8988T (cell line): ENCODE measurements around the gene COMMD8.

Experiments used
- DNase-seq: peaks from one replicate; pipeline ENCODE4 v3.0.0; 2011

Gene COMMD8

DNA sequence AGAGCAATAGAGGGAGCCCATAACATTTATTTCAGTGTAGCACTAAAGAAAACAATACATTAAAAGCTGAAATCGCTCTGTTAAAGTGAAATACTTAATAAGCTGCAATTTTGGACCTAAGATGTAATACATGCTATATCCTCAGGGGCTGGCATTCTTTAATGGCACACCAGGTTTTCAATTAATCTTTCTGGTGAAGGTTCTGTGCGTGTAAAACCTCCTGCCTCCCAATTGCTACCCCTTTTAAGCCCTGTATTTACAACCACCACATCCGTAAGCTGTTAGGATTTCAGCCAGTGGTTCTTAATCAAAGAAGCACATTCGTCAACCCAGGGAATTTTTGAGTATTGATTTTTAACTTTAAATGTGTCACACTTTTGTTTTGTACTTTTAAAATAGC is 7.6 kb upstream of the COMMD8 start:
- DNase-seq = no peak

DNA sequence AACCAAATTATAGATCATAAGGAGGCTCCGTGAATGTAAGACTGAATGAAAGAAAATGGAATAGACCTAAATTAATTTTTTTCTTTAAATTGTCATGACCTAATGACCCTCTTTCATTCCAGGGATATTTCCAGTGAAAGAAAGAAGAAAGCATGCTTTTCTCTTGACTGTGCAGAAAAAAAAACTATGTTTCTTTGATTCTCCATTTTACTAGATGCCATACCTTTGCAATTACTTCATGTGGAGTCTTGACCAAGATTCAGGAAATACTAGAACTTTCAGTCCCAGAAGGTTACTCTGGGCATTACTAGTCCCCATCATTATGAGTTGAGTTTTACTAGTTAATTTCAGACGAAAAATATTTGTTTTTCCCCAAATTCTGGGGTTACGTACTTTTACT is 6.4 kb upstream of the COMMD8 start:
- DNase-seq = no peak

DNA sequence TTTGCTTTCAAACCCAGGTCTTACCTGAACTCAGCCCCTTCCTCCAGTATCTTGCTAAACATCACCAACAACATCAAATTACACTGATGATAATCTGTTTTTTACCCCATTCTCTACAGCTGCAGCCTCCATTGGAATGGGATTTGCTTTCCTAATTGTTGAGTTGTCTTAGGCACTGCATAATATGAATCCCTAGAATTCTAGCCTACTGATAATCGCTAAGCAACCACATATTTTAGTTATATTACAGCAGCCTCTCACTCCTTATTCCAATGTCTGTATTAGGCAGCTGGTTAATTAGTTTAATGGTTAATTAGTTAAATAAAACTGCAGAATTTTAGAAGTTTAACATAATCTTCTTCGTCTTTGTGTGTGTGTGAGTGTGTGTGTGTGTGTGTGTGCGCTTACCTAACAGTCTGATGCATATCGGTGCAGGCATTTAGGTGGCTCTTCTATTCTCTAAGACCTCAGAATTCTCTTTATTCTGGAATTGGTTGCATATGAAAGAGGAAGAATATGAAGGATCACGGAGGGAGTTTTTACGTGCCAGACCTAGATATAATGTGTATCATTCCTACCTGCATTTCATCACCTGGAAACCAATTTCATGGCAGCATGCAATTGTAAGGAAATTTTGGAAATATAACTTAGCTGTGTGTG is 5.3 kb upstream of the COMMD8 start:
- no peak for DNase-seq

DNA sequence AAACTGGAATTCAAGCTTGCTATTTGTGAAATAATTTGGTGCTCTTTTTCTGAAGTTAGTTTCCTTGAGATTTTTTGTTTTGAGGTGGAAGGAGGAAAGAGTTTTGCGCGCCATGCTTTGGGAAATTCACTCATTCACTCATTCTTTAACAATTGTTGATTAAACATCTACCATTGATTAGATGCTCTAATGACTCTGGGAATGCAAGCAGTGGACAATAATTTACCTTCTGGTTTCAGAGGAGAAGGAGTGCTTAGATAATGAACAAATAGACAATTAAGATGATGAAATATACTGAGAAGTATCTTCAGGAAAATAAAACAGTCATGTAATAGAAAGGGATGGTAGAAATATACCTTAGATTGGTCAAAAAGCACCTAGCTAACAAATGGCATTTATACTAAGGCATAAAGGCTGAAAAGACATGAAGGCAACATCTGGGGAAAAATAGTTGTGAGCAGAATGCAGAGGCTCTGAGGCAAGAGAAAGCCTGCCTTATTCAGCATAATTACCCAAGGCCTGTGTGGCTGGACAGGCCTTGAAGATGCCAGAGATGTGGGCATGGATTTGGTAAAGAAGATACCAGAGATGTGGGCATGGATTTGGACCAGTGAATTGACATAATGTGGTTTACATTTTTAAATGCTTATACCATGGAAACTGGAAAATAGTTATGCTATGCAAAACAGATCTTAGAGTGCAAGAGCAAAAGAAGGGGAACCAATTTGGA is 2.7 kb upstream of the COMMD8 start:
- no peak for DNase-seq

DNA sequence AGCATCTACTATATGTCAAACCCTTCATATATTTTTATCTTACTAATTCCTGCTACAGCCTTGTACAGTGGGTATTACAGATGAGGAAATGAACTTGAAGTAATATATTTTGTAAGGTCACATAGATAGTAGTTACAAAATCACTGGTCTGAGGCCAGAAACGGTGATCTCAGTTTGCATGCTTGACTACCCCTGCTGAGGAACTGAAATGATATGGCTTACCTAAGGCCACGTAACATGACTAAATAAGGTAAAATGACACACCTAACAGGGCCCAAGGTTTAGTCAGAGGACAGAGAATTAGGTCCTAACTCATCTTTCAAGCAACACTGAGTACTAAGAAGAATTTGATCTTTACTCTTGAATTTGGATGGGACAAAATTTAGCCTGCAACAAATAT is 1.5 kb upstream of the COMMD8 start:
- no peak for DNase-seq

DNA sequence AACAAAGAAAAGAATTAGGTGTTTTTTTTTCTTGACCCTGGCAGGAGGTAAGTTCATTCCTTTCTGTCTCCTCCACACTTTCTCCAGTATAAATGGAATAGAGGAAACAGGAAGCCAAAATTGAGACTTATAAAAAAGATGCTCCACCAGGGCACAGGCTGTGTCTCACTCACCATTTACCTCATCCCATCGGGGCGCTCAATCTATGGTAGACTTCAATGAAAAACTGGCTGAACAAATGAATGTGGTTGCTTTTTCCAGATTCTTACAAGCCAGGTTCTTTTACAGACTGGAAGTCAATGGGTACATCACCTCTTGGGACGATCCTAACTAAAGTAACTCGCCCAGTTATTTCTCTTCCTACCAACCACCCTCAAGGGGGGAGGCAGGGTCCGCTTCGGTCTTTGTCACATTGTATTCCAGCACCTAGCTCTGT is 685 bp downstream of the COMMD8 start:
- no peak for DNase-seq

DNA sequence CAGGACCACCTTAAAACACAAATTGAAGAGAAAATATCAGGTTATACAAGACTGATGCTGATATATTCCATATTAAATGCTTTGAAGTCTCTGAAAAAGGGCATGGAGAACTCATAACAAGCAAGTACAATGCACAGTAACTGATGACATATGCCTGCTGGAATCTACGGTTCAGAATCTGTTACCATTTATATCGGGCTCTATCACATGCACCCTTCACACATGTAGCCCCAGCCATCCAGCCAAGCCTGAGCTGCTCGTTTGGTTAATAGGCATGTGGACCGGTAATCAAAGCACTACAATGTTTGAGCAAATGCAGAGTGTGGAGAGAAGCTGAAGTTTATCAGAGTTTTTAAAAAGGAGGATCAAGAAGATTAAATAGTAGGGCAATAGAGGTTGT is 11.8 kb downstream of the COMMD8 start:
- DNase-seq = no peak

DNA sequence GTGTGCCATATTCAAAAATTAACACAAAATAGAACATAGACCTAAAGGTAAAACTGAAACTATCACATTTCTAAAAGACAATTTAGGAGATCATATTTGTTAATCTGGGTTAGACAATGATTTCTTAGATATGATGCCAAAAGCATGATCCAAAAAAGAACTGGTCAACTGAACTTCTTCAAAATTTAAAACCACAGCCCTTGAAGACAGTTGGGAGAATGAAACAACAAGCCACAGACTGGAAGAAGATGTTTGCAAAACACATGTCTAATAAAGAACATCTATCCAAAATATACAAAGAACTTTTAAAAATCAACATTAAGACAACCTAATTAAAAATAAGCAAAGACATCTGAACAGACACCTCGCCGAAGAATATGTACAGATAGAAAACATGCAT is 19.5 kb downstream of the COMMD8 start:
- DNase-seq = no peak

DNA sequence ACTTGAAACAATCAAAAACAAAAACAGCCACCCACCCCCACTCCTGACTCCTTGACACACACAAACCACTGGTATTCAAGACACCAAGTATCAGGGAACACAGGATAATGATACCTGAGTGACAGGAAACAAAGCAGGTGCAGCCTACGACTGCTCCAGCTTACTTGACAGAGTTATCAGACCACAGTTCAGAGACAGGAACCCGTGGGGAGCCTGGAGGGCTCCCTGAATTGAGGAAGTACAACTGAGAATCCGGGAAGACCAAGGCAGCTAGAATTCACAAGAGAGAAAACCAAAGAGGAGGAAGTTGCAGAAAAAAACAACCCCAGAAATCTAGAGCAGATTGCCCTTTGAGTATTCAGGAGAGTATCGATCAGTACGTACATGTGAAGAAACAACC is 20.5 kb downstream of the COMMD8 start:
- no peak for DNase-seq

DNA sequence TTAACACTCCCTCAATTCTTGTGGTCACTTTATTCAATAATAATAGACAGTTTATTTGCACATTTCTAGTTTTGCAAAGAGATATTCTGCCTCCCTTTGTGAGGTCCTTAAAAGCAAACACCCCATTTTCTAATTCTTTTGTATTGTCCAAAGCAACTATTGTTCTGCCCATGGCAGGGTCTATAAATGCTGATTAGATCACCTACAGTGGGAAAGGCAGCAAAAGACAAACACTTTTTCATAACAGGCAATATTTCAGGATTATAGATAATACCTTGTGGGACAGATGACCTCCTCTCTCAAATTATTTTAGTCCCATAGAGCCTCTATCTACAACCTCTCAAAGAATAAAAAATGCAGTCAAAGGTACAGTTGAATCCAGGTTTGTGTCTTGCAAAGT is 28.6 kb downstream of the COMMD8 start:
- DNase-seq = no peak

DNA sequence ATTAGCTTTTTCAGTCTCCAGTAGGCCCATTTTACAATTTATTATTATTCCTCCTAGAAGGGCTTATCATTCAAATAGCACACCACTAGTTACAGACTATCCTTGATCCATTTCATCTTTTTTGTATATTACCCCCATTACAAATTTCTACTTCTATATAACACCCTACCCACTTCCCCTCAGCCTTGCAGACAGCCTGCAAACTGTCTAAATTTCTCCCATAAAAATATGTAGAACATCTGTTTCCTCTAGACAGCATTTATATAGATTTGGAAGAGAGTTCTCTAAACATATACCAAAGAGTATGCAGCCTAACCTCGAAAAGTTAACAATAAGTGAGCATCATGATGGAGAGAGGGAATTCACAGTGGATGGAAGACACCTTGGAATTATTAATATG is 30.8 kb downstream of the COMMD8 start:
- DNase-seq = no peak

DNA sequence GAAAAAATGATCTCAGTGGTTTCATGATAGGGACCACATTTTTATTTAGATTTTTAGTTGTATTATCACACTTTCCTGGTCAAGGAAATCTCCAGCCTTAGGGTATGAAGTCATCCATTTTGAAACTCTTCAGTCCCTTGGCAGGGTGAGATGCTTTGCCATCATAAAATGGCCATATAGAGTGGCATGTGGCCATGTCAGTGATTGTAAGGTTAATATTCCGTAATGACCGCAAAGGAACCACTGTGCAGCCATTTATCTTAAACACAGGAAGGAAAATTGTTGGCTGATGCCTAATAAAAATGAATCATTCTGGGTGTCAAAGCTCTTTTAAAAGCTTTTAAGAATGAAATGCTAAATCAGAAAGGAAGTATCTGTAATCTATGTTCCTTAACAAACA is 35.6 kb downstream of the COMMD8 start:
- no peak for DNase-seq

DNA sequence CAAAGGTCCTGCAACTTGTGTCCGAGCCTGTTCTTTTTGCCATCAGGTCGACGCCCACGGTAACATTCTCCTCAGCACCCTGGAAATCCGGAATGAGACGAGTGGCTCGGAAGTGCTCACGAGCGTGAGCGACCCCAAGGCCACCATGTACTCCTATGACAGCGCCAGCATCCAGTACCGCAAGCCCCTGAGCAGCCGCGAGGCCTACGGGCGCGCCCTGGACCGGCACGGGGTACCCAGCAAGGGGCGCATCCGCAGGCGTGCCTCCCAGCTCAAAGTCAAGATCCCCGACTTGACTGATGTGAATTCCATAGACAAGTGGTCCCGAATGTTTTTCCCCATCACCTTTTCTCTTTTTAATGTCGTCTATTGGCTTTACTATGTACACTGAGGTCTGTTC is 37.9 kb downstream of the COMMD8 start:
- DNase-seq = no peak

DNA sequence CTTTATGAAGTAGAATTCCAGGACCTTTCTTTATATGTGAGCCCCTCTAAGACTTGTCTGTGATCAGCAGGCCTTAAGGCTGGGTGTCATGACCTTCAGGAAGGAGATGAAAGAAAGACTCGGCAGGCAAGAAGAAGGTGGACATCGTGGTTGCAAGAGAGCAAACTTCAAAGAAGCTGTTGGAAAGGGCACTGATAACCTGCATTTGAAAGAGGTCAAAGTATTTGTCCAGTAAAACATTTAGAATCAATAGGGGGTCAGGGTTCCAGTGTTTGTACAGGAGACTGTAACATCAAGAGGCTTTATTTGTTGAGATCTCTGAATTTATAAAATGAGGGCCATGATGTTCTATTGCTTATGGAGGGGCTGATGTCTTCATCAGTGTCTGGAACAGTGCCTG is 44.2 kb downstream of the COMMD8 start:
- DNase-seq = no peak

DNA sequence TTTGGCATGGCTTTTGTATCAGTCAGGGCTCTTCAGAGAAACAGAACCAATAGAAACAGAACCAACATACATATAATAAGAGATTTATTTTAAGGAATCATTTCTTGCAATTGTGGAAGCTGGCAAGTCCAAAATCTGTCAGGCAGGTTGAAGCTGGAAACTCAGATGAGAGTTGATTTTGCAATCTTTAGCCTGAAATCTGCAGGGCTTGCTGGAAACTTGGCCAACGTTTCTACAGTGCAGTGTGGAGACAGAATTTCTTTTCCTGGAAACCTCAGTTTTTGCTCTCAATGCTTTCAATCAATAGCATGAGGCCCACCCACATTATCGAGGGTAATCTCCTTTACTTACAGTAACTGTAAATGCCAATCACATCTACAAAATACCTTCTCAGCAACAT is 45.4 kb downstream of the COMMD8 start:
- DNase-seq = no peak

DNA sequence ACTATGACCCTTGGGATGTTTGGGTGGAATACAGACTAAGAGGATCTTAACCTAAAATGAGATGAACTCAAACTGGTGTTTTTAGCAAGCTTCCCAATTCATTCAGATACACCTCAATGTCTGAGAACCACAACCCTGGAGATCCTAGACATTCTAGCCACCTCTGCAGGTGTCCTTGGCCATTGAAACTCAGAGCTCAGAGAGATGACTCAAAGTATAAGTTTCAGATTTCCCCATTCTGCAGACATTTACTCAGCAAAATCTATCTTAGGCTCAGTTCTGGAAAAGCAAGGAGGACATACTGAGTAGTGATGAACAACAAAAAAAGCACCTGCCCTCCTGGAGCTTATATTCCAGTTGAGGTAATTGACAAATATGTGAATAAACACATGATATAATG is 47.8 kb downstream of the COMMD8 start:
- no peak for DNase-seq

DNA sequence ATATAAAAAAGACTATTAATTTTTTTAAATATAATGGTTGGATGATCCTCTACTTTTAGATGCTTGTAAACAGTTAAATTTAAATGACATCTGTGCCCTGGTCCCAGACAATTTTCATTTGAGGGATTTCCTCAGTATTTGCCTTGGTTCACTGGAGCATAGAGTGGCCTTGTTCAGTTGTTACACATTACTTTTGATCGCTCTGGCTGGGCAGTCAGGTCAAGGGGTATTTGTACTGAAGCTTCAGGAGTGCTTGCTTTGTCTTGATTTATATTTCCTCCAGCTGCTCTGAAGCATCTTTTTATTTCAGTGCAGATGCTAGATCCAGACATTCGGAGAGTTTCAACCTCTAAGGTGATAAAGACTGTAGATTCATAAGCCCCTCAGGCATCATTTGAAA is 50.0 kb downstream of the COMMD8 start:
- no peak for DNase-seq

DNA sequence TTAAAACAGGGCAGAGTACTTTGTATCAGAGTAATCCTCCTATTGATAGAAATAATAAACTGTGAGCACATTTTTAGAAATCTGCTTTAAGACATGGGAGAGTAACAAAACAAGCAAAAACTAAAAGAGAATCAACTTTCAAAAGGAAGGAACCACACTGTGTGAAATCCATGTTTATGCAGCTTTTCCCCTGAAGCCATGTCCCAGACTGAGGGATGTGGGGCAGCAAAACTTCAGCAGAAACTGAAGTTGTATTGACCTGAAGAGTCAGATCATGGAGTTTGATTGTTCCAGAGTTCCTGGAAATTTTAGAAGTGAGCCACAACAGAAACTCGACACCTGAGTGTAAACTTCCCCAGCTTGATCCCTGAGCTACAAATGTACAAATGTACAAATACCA is 53.2 kb downstream of the COMMD8 start:
- DNase-seq = no peak

DNA sequence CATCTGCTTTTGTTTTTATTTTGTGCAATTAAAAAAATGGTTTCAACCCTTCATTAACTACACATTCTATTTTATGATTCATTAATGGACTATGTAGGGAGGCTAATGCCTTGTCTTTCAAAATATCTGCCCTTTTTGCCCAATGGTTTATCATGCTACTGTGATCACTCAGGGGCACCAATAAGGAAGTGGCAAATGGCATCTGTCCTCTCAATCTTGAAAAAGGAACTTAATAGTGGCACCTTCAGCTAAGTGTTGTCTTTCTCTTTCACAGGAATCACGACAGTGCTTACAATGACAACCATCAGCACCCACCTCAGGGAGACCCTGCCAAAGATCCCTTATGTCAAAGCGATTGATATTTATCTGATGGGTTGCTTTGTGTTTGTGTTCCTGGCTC is 57.1 kb downstream of the COMMD8 start:
- no peak for DNase-seq
